HEK293T (cell line): Measurements from ENCODE around the gene GNAQ.
A peak's percentile ranks its signal among the peaks of the same experiment; 100 is the strongest.

Experiments used
- CTCF ChIA-PET: fragments of 350-600 bp; formaldehyde crosslinking; extraction: SDS; loops from one replicate; lab custom pipeline; 2021; ENCODE audit warnings: antibody characterized with exemption, inconsistent platforms; lab: Yijun Ruan, JAX
- POLR2A ChIA-PET: fragments of 350-600 bp; formaldehyde crosslinking; extraction: SDS; loops from one replicate; lab custom pipeline; 2020; ENCODE audit warnings: antibody characterized with exemption, inconsistent platforms; lab: Yijun Ruan, JAX
- DNase-seq: peaks from one replicate; pipeline ENCODE4 v3.0.0; 2012; ENCODE audit warnings: mixed read lengths; ENCODE audit errors: extremely low spot score
- ARNT ChIP-seq: fragments of 450-650 bp; IDR thresholded peaks from 2 replicates; pipeline ENCODE4 v1.6.1; 2017; ENCODE audit warnings: mild to moderate bottlenecking
- BHLHE40 ChIP-seq: fragments of 450-650 bp; IDR thresholded peaks from 2 replicates; pipeline ENCODE4 v1.6.1; 2016; ENCODE audit warnings: mild to moderate bottlenecking, moderate library complexity, borderline replicate concordance
- CTBP1 ChIP-seq: fragments of 450-650 bp; IDR thresholded peaks from 2 replicates; pipeline ENCODE4 v1.6.1; 2016; ENCODE audit warnings: borderline replicate concordance
- ELF4 ChIP-seq: fragments of 450-650 bp; IDR thresholded peaks from 2 replicates; pipeline ENCODE4 v1.6.1; 2017; ENCODE audit warnings: antibody characterized with exemption
- FOXA1 ChIP-seq: fragments of 450-650 bp; IDR thresholded peaks from 2 replicates; pipeline ENCODE4 v1.6.1; 2016; ENCODE audit warnings: mild to moderate bottlenecking
- FOXK2 ChIP-seq: fragments of 450-650 bp; IDR thresholded peaks from 2 replicates; pipeline ENCODE4 v1.6.1; 2016; ENCODE audit warnings: mild to moderate bottlenecking
- FOXM1 ChIP-seq: fragments of 450-650 bp; IDR thresholded peaks from 2 replicates; pipeline ENCODE4 v1.6.1; 2017; ENCODE audit warnings: mild to moderate bottlenecking, borderline replicate concordance
- HDGF ChIP-seq: fragments of 450-650 bp; IDR thresholded peaks from 2 replicates; pipeline ENCODE4 v1.6.1; 2017; ENCODE audit warnings: antibody characterized with exemption, borderline replicate concordance
- L3MBTL2 ChIP-seq: fragments of 450-650 bp; conservative IDR thresholded peaks from 2 replicates; pipeline ENCODE4 v1.6.1; 2016; ENCODE audit warnings: mild to moderate bottlenecking
- LEF1 ChIP-seq: fragments of 450-650 bp; IDR thresholded peaks from 2 replicates; pipeline ENCODE4 v1.6.1; 2017; ENCODE audit warnings: mild to moderate bottlenecking, borderline replicate concordance
- NFRKB ChIP-seq: fragments of 450-650 bp; IDR thresholded peaks from 2 replicates; pipeline ENCODE4 v1.6.1; 2016; ENCODE audit warnings: mild to moderate bottlenecking, moderate library complexity
- SP1 ChIP-seq: fragments of 450-650 bp; IDR thresholded peaks from 2 replicates; pipeline ENCODE4 v1.6.1; 2017
- SUZ12 ChIP-seq: fragments of 450-650 bp; IDR thresholded peaks from 2 replicates; pipeline ENCODE4 v1.6.1; 2016; ENCODE audit warnings: mild to moderate bottlenecking
- TARDBP ChIP-seq: fragments of 450-650 bp; IDR thresholded peaks from 2 replicates; pipeline ENCODE4 v1.6.1; 2016
- ZNF384 ChIP-seq: fragments of 450-650 bp; IDR thresholded peaks from 2 replicates; pipeline ENCODE4 v1.6.1; 2016
- TF ChIP-seq, protein P1 (sequence below): fragments of 450-650 bp; IDR thresholded peaks from 2 replicates; pipeline ENCODE4 v1.6.1; 2016

The GNAQ gene

DNA sequence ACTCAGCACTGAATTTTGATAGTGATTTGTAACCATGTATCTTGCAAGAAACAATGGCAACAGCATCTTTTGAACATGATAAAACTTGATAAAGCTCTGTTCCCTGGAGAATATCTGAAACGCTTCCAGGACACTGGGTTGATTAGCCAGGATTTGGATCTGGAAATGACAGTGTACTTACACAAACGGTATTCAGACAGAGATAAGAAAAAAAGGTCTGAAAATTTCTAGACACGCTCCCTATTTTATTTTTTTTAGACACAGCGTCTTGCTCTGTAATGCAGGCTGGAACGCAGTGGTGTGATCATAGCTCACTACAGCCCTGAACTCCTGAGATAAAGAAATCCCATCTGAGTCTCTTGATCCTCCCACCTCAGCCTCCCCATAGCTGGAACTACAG lies 109.0 kb downstream of the GNAQ start:
- ChIA-PET CTCF (no interaction called here), POLR2A (no interaction called here)
- no peak for TF ChIP-seq CTBP1
- TF ChIP-seq SP1 = no peak
- TF ChIP-seq FOXK2 = no peak
- TF ChIP-seq ZNF384 = no peak
- TF ChIP-seq SUZ12 = no peak
- TF ChIP-seq HDGF = no peak
- no peak for TF ChIP-seq NFRKB
- TF ChIP-seq FOXA1 = no peak
- TF ChIP-seq LEF1 = no peak
- TF ChIP-seq BHLHE40 = no peak
- no peak for DNase-seq

- POLR2A ChIA-PET = no interaction called here
Observed at GRCh38 chr9:77917800-77918199, 113.8 kb downstream of the GNAQ start.

DNA sequence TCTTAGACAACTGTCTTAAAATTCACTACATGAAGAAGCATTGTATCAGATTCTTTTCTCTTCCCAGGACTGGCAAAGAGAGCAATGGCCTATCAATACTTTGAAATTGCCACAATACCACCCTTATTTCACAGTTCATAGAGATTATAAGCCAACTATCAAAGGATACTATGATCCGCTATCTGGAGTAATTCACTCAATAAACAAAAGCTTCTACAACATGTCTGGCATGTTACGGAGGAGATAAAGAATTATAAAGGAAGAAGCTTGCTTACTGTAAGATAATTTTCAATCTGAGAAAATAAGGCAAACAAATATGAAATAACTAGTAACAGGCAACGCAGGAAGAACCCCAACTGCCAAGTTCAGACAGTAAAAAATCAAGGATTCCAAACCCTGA lies 114.8 kb downstream of the GNAQ start:
- no peak for DNase-seq
- TF ChIP-seq FOXA1 (no peak), SUZ12 (no peak)
- CTCF ChIA-PET = no interaction called here
- POLR2A ChIA-PET = no interaction called here

More at GRCh38 chr9:77917800-77918199, 113.8 kb downstream of the GNAQ start:
- no peak for DNase-seq
- TF ChIP-seq NFRKB (no peak), ARNT (no peak), CTBP1 (no peak), FOXM1 (no peak), ZNF384 (no peak), L3MBTL2 (no peak), HDGF (no peak), LEF1 (no peak), FOXA1 (no peak), SP1 (no peak), TARDBP (no peak), BHLHE40 (no peak), FOXK2 (no peak), ELF4 (no peak), SUZ12 (no peak)
- TF ChIP-seq, protein P1, sequence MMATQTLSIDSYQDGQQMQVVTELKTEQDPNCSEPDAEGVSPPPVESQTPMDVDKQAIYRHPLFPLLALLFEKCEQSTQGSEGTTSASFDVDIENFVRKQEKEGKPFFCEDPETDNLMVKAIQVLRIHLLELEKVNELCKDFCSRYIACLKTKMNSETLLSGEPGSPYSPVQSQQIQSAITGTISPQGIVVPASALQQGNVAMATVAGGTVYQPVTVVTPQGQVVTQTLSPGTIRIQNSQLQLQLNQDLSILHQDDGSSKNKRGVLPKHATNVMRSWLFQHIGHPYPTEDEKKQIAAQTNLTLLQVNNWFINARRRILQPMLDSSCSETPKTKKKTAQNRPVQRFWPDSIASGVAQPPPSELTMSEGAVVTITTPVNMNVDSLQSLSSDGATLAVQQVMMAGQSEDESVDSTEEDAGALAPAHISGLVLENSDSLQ = no peak
- CTCF ChIA-PET = no interaction called here

- ChIA-PET POLR2A (no interaction called here), CTCF (no interaction called here)
- TF ChIP-seq HDGF = no peak
- TF ChIP-seq FOXA1 = no peak
- no peak for TF ChIP-seq ELF4
- TF ChIP-seq NFRKB = no peak
- TF ChIP-seq BHLHE40 = no peak
- TF ChIP-seq L3MBTL2 = no peak
- TF ChIP-seq TARDBP = no peak
- TF ChIP-seq FOXK2 = no peak
- no peak for TF ChIP-seq SUZ12
- no peak for TF ChIP-seq SP1
- no peak for TF ChIP-seq CTBP1
- TF ChIP-seq ZNF384 = no peak
- no peak for TF ChIP-seq FOXM1
- no peak for TF ChIP-seq ARNT
- TF ChIP-seq, protein P1 = no peak
- no peak for TF ChIP-seq LEF1
- no peak for DNase-seq
Observed at GRCh38 chr9:77916410-77916819, 115.2 kb downstream of the GNAQ start.

- TF ChIP-seq SUZ12 = no peak
- TF ChIP-seq, protein P1 = peak; percentile 46; the same call in 1 of the 2 replicates
- ChIA-PET POLR2A (no interaction called here), CTCF (no interaction called here)
- no peak for DNase-seq
Observed at GRCh38 chr9:77915744-77916143, 115.9 kb downstream of the GNAQ start.

DNA sequence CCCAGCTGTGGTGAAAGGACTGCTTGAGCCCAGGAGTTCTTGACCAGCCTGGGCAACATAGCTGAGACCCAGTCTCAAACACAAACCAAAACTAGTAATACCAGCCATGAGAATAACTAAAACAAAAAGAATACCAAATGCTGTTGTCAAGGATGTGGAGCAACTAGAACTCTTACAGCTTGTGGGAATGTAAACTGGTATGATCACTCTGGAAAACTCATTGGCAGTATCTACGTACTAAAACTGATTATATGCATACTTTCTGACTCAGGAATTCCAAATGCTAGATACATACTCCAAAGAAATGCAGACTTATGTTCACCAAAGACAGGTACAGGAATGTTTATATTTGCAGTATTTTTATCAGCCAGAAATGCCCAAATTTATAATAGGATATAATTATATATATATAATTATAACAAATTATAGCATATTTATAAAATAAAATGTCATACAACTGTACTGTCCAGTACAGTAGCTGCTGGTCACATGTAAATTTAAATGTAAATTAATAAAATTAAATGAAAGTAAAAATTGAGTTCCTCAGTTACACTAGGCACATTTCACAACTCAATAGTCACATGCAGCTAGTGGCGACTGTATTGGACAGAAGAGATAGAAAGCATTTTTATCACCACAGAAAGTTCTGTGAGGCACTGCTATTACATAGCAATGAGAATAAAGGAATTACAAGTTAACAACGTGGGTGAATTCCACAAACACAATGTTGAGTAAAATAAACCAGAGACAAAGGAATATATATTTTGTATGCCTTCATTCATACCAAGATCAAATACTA lies 118.5 kb downstream of the GNAQ start:
- POLR2A ChIA-PET = no interaction called here
- no peak for DNase-seq
- TF ChIP-seq, protein P1 = no peak
- no peak for TF ChIP-seq HDGF
- no peak for TF ChIP-seq CTBP1
- TF ChIP-seq FOXK2 = no peak
- TF ChIP-seq FOXM1 = no peak
- TF ChIP-seq L3MBTL2 = no peak
- no peak for TF ChIP-seq SUZ12
- no peak for TF ChIP-seq SP1
- CTCF ChIA-PET = no interaction called here
